Fibroblast of the aortic adventitia (primary cell): Measurements from ENCODE around the gene RBM45. TPM values are rescaled to one million over a fixed set of nuclear protein-coding genes. Genes with fewer than 3 reads are reported as not detected.

Experiments
- small RNA-seq: library from RNA; depleted of rRNA; stranded (forward); fragments of <200 nt; gene quantifications from one replicate; pipeline ENCODE3, GENCODE V24; 2012
- total RNA-seq: library from RNA; depleted of rRNA; stranded (reverse); fragments of >200 nt; gene quantifications from 2 replicates; pipeline ENCODE4 v1.2.3, GENCODE V29; 2012; ENCODE audit warnings: low replicate concordance

Gene RBM45
- total RNA-seq, 1 donor, result 19.5 TPM

Small RNA genes within 50 kb of the gene (small RNA-seq; reads per million reads assigned to genes)
- gene AC011998.1 (not detected), gene RNU5E-9P (not detected)

Other genes with a start within 250 kb of the RBM45 start
- not detected in 2 replicates for gene PDE11A, start 39.7 kb upstream of the RBM45 start, total RNA-seq
- gene OSBPL6, start 82.1 kb downstream of the RBM45 start, total RNA-seq, result 1.5 and 5.2 TPM in 2 replicates